Adipocyte (in vitro differentiated cells): ENCODE results near the gene ASF1B.
"Not testable (repeated sequence)": the region's sequence is repeated elsewhere in the genome, so short reads cannot be mapped to it uniquely, and the experiment has no call there.

Experiments
- DNase-seq: peaks from one replicate; pipeline ENCODE4 v3.0.0-alpha.2; 2015; ENCODE audit warnings: low read depth
- H3K27me3 ChIP-seq: replicated peaks from 2 replicates; pipeline ENCODE4 v1.7.0; 2013; ENCODE audit warnings: mild to moderate bottlenecking, low read length, moderate library complexity; ENCODE audit not compliant: control insufficient read depth, insufficient read depth
- H3K36me3 ChIP-seq: 2 replicates; pipeline ENCODE4 v1.7.0; 2013; ENCODE audit warnings: low read length, mild to moderate bottlenecking, moderate library complexity; ENCODE audit not compliant: control insufficient read depth, insufficient read depth, severe bottlenecking
- H3K4me1 ChIP-seq: 2 replicates; pipeline ENCODE4 v1.7.0; 2013; ENCODE audit warnings: mild to moderate bottlenecking, low read length, moderate library complexity; ENCODE audit not compliant: control insufficient read depth, insufficient read depth
- H3K4me3 ChIP-seq: 2 replicates; pipeline ENCODE4 v1.7.0; 2013; ENCODE audit warnings: mild to moderate bottlenecking, low read length, moderate library complexity
- H3K9ac ChIP-seq: 2 replicates; pipeline ENCODE4 v1.7.0; 2013; ENCODE audit warnings: mild to moderate bottlenecking, low read length, moderate library complexity
- H3K9me3 ChIP-seq: 2 replicates; pipeline ENCODE4 v1.7.0; 2013; ENCODE audit warnings: mild to moderate bottlenecking, low read length, moderate library complexity; ENCODE audit not compliant: control insufficient read depth

ASF1B gene

DNA sequence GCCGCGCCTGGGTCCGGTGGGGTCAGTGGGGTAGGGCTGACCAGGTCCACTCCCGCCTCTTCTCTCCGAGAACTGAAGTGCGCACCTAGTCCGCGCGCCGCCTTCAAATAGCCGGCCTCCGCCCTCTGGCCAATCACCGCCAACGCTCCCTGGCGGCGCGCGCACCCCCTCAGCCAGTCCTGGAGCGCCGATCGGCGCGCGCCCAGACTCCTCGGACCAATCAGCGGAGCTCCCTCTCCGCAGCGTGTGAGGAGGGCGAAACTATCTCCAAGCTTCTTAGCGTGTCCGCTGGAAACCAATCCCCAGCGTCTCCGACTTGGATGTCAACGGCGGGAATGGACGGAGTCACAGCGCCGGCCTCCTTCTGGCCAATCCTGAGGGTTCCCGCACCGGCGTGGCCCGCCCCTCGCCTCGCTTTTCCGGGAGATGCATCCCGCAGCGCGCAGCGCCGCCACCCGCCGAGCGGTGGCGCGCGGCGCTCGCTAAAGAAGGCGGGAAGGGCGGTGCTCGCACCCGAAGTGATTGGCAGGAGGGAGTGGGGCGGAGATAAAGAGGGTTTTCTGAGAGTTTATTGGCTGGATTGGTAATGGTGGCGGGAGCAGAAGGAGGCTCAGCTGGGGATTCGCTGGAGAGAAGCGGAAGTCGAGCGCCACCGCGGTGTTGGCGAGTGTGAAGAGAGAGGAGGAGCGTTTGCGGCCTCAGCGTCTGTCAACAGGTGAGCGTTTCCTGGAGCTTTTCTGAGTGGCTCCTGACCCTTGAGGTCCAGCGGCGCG is at the start of gene ASF1B:
ASF1B (minus strand) TSS at position 81 of the 773 bp plus-strand sequence. CDS start 133 bp downstream, outside the sequence.
- no peaks in the 10 kb centered on the region for H3K27me3 ChIP-seq
- peak within 1 kb of the TSS; percentile 88 for H3K9ac ChIP-seq
- peak within 1 kb of the TSS; percentile 91 for H3K4me3 ChIP-seq
- H3K4me1 ChIP-seq = peaks cover 10% of the 10 kb centered on the region
- no peaks in the 10 kb centered on the region for H3K36me3 ChIP-seq
- no peaks in the 10 kb centered on the region for H3K9me3 ChIP-seq
- DNase-seq = peak; percentile 100

DNA sequence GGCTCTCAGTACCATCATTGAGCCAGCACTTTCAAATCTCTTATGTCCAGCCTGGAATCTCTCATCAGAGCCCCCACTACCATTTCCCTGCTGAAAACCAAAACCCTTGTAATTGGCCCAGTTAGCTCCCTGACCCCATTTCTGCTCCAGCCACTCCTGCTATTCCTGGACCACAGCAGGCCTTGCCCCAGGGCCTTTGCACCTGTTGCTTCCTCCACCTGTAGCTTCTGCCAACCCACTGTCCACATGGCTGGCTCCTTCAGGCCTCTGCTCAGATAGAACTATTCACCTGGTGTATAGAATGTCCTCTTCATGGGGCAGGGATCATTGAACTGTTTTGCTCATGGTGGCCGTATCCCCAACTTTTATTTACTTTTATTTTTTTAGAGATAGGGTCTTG is 49.3 kb upstream of the ASF1B start:
- H3K9me3 ChIP-seq, H3K4me1 ChIP-seq, DNase-seq, H3K9ac ChIP-seq, H3K27me3 ChIP-seq, H3K4me3 ChIP-seq, H3K36me3 ChIP-seq: not testable (repeated sequence)

DNA sequence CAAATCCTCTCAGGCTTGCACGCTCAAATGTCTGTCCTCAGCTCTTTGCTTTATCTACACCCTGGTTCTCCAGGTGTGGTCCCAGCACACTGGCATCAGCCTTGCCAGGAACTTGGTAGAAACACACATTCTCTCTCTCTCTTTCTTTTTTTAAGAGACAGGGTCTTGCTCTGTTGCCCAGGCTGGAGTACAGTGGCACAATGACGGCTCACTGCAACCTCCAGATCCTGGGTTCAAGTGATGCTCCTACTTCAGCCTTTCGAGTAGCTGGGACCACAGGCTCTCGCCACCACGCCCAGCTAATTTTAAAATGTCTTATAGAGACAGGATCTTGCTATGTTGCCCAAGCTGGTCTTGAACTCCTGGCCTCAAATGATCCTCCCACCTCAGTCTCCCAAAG is 48.8 kb upstream of the ASF1B start:
- H3K4me3 ChIP-seq = no peak overlapping the region
- no peaks in the 10 kb centered on the region for H3K4me1 ChIP-seq
- no peaks in the 10 kb centered on the region for H3K9me3 ChIP-seq
- no peak overlapping the region for H3K9ac ChIP-seq
- DNase-seq = no peak
- H3K27me3 ChIP-seq = no peaks in the 10 kb centered on the region
- H3K36me3 ChIP-seq = no peaks in the 10 kb centered on the region

DNA sequence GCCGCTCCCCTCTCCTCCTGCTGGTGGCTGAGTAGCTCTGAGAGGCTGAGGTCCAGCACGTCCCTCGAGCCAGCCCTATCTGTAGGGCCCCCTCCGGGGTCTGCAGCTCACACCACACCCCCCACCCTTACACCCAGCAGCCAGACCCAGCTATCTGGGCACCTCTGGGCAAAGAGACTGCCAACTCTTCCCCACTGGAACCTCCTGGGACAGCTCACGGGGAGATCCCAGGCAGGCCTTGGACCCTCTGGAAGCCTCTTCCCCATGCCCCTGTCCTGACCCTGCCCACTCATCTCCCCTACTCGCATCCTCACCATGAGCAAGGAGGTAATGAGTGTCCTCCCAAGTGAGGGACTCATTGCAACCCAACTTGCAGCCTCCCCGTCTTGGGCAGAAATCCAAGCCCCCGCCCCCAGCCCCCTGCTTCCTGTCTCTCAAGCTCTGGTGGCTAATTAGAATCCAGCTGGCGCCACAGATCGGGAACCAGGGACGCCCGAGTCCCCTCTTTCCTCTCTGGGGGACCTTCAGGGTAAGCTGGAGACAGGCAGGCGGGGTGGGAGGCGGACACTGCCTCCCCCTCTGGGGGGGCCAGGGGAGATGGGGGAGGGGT is 47.5 kb upstream of the ASF1B start:
- Histone ChIP-seq H3K4me1 (no peaks in the 10 kb centered on the region), H3K27me3 (no peaks in the 10 kb centered on the region), H3K9ac (no peak overlapping the region), H3K9me3 (no peaks in the 10 kb centered on the region), H3K4me3 (no peak overlapping the region), H3K36me3 (no peaks in the 10 kb centered on the region)
- DNase-seq = no peak

DNA sequence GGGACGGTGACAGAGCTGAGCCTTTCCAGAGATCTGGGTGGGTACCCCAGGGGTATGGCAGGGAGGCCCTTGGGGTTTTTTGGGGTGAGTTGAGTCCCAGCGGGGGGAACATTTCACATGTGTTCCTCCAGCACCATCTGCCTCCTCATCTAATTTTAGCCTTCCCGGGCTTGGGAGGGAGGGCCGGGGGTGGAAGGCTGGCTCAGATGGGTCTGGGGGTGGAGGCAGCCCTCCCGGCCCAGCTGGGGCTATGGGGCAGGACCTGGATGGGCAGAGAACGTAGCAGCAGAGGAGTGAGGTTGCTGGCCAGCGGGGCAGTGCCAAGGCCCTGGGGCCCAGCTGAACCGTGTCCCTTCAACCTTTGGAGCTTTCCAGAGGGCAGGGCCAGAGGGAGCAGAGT is 46.1 kb upstream of the ASF1B start:
- Histone ChIP-seq H3K4me1 (no peaks in the 10 kb centered on the region), H3K27me3 (no peaks in the 10 kb centered on the region)

DNA sequence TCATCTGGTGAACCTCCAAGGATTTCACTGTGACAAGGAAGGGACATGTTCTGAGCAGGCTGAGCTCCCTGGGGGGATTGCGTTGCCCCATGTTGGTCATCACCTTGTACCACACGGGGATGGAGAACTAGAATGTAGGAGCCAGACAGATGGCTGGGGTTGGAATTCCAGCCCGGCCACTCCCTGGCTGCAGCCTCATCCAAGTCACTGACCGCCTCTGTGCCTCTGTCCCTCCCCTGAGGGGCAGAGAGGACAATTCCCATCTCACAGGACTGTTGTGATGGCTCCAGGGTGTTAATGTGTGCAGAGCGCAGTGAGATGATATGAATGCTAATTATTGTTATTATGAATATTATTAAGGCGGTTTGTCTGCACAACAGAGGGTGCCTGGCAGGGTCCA is 45.5 kb upstream of the ASF1B start:
- H3K36me3 ChIP-seq = no peaks in the 10 kb centered on the region
- no peaks in the 10 kb centered on the region for H3K9me3 ChIP-seq
- no peak overlapping the region for H3K9ac ChIP-seq
- no peak for DNase-seq
- no peaks in the 10 kb centered on the region for H3K27me3 ChIP-seq
- no peaks in the 10 kb centered on the region for H3K4me1 ChIP-seq
- H3K4me3 ChIP-seq = no peak overlapping the region

More for the DNA sequence above, 46.1 kb upstream of the ASF1B start:
- Histone ChIP-seq H3K9me3 (no peaks in the 10 kb centered on the region), H3K36me3 (no peaks in the 10 kb centered on the region), H3K9ac (no peak overlapping the region), H3K4me3 (no peak overlapping the region)
- DNase-seq = no peak

DNA sequence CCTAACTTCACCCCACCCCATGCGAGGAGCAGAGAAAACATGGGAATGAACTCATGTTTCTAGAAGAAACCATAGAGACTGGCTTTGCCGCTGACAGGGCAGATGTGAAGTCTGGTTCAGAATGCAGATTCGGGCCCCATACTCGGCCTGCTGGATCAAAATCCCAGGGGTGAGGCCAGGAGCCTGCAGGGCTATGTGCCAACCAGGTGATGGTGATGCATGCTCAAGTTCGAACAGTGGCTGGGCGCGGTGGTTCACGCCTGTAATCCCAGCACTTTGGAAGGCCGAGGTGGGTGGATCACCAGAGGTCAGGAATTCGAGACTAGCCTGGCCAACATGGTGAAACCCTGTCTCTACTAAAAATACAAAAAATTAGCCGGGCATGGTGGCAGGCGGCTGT is 44.8 kb upstream of the ASF1B start:
- not testable (repeated sequence) for H3K4me1 ChIP-seq, H3K4me3 ChIP-seq, H3K27me3 ChIP-seq, H3K9ac ChIP-seq, H3K9me3 ChIP-seq, H3K36me3 ChIP-seq, DNase-seq

DNA sequence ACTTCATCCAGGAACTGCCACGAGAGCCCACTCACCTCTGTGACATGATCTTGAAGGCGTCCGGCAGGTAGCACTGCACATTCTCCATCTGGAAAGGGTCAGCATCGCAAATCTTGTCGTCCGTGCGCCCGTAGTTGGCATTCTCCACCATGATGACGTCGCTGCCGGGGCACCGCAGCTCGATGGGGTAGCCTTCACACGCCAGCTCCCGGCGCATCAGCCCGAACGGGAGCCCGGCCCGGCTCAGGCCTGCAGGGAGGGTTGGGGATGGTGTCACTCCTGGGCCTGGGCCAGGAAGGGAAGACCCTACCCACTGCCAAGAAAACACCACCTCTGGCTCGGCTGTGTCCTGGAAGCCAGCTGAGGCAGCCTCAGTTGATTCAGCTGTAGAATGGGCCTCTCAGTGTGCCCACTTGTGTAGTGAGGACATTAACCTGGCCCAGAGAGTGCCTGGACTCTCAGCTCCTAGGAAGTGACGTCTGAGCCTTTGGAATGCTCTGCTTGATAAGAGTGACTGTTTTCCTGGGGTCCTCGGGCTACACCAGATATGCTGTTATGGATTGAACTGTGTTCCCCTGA is 41.2 kb upstream of the ASF1B start:
- Histone ChIP-seq H3K4me1 (no peaks in the 10 kb centered on the region), H3K27me3 (no peaks in the 10 kb centered on the region)
- no peak for DNase-seq

DNA sequence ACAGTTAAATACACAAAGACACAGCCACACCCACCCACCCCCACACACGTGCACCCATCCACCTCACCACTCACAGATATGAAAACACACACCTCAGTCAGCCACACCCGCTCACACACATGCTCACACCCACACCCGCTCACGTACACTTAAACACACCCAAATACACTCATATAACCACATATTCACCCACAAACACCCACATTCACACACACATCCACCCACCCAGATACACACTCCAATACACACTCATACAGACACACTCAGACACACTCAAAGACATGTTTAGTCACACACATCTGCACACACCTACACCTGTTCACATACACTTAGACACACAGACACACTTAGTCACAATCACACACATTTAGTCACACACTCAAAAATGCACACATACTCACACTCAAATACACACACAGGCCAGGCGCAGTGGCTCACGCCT is 39.0 kb upstream of the ASF1B start:
- DNase-seq = no peak
- Histone ChIP-seq H3K9ac (no peak overlapping the region), H3K9me3 (no peaks in the 10 kb centered on the region), H3K27me3 (no peaks in the 10 kb centered on the region), H3K4me1 (no peaks in the 10 kb centered on the region), H3K36me3 (peaks cover 9% of the 10 kb centered on the region), H3K4me3 (no peak overlapping the region)

More for the DNA sequence above, 41.2 kb upstream of the ASF1B start:
- Histone ChIP-seq H3K4me3 (no peak overlapping the region), H3K36me3 (no peaks in the 10 kb centered on the region), H3K9ac (no peak overlapping the region), H3K9me3 (no peaks in the 10 kb centered on the region)

DNA sequence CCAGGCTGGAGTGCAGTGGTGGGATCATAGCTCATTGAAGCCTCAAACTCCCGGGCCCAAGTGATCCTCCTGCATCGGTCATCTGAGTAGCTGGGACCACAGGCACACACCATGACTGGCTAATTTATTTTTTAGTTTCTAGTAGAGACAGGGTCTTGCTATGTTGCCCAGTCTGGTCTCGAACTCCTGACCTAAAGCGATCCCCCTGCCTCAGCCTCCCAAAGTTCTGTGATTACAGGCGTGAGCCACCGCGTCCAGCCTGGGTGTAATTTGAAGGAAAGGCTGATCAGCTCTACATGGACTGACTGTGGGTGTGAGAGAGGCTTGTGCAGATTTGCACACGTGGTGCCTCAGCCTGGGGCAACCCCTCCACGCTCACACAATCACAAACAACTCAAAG is 38.5 kb upstream of the ASF1B start:
- Histone ChIP-seq H3K27me3 (no peaks in the 10 kb centered on the region), H3K36me3 (peaks cover 13% of the 10 kb centered on the region), H3K4me3 (no peak overlapping the region), H3K9me3 (no peaks in the 10 kb centered on the region), H3K4me1 (no peaks in the 10 kb centered on the region), H3K9ac (no peak overlapping the region)
- DNase-seq = no peak

DNA sequence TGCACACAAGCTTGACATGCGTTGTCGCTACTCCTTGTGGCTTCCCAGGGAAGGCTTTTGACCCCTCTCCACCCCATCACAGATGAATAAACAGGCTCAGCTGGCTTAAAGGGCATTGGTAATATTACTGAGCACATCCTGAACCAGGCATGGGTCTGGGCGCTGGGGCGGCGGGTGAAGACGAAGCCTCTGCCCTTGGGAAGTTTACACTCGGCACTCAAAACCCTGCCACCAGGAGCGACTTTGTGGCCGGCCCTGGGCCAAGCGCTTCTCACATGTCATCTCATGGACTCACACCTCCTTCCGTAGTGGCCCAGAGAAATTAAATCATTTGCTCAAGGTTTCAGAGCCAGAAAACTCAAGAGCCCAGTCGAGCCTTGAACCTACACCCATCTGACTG is 32.6 kb upstream of the ASF1B start:
- no peak for DNase-seq
- Histone ChIP-seq H3K9ac (no peak overlapping the region), H3K9me3 (no peaks in the 10 kb centered on the region), H3K36me3 (peaks cover 15% of the 10 kb centered on the region), H3K4me3 (no peak overlapping the region), H3K4me1 (no peaks in the 10 kb centered on the region), H3K27me3 (no peaks in the 10 kb centered on the region)
